HEK293 (cell line): ENCODE measurements around the gene SOWAHD.

Source experiments
- ZNF184 ChIP-seq: fragments of 450-650 bp; IDR thresholded peaks from 2 replicates; pipeline ENCODE4 v1.5.1; 2018; ENCODE audit warnings: missing biosample characterization, mild to moderate bottlenecking, missing genetic modification characterization
- ZNF350 ChIP-seq: fragments of 450-650 bp; formaldehyde crosslinking; IDR thresholded peaks from 2 replicates; pipeline ENCODE4 v1.5.0; 2017; ENCODE audit warnings: missing biosample characterization, mild to moderate bottlenecking, missing genetic modification characterization
- ZSCAN16 ChIP-seq: fragments of 450-650 bp; formaldehyde crosslinking; IDR thresholded peaks from 2 replicates; pipeline ENCODE4 v1.5.1; 2016; ENCODE audit warnings: missing biosample characterization, missing genetic modification characterization
- TF ChIP-seq, protein P1 (sequence below): fragments of 450-650 bp; formaldehyde crosslinking; IDR thresholded peaks from 2 replicates; pipeline ENCODE4 v1.5.1; 2016; ENCODE audit warnings: missing biosample characterization, missing genetic modification characterization
- TF ChIP-seq, protein P2 (sequence below): fragments of 450-650 bp; formaldehyde crosslinking; IDR thresholded peaks from 2 replicates; pipeline ENCODE4 v1.5.1; 2016; ENCODE audit warnings: missing biosample characterization, missing genetic modification characterization

DNA sequence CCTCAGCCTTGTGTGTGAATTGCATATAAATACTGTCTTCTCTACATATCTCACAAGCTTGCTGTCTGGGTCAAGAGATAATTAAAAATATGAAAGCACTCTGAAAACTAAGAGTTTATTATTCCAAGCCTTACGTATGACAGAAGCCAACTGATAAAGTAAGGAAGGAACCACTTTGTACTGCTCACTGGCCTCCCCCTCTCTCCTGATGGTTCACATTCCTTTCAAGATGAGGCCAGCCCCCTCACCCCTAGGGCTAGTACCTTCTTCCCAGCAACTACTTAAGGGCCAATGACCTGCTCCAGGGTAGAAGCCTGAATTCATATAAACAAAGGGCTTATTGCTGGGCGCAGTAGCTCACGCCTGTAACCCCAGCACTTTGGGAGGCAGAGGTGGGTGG is 5.4 kb upstream of the SOWAHD start:
- TF ChIP-seq ZNF184 (tag by site-specific recombination): no peak
- TF ChIP-seq ZNF350 (tag by site-specific recombination): no peak
- TF ChIP-seq, protein P1, sequence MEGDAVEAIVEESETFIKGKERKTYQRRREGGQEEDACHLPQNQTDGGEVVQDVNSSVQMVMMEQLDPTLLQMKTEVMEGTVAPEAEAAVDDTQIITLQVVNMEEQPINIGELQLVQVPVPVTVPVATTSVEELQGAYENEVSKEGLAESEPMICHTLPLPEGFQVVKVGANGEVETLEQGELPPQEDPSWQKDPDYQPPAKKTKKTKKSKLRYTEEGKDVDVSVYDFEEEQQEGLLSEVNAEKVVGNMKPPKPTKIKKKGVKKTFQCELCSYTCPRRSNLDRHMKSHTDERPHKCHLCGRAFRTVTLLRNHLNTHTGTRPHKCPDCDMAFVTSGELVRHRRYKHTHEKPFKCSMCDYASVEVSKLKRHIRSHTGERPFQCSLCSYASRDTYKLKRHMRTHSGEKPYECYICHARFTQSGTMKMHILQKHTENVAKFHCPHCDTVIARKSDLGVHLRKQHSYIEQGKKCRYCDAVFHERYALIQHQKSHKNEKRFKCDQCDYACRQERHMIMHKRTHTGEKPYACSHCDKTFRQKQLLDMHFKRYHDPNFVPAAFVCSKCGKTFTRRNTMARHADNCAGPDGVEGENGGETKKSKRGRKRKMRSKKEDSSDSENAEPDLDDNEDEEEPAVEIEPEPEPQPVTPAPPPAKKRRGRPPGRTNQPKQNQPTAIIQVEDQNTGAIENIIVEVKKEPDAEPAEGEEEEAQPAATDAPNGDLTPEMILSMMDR (tag by site-specific recombination): no peak
- TF ChIP-seq, protein P2, sequence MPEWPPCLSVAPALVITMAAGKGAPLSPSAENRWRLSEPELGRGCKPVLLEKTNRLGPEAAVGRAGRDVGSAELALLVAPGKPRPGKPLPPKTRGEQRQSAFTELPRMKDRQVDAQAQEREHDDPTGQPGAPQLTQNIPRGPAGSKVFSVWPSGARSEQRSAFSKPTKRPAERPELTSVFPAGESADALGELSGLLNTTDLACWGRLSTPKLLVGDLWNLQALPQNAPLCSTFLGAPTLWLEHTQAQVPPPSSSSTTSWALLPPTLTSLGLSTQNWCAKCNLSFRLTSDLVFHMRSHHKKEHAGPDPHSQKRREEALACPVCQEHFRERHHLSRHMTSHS: no peak
- no peak for TF ChIP-seq ZSCAN16
